SK-N-SH (cell line): ENCODE results near the gene SPI1. TPM values are rescaled to one million over a fixed set of nuclear protein-coding genes. Genes with fewer than 3 reads are reported as not detected.
A peak's percentile ranks its signal among the peaks of the same experiment; 100 is the strongest.

Source experiments
- CTCF ChIA-PET: fragments of 300-600, 350-600 bp; formaldehyde crosslinking; extraction: SDS; loops from one replicate; lab custom pipeline; 2021; lab: Yijun Ruan, JAX
- POLR2A ChIA-PET: fragments of 350-600 bp; sonication (Branson Sonifier 250); formaldehyde crosslinking; extraction: SDS; loops from one replicate; lab custom pipeline; 2020; ENCODE audit warnings: antibody characterized with exemption, inconsistent platforms; lab: Yijun Ruan, JAX
- DNase-seq: peaks from one replicate; pipeline ENCODE4 v3.0.0; 2012
- H2AFZ ChIP-seq: fragments of 200-600 bp; sonication (generic); 2 replicates; pipeline ENCODE4 v1.8.1; 2016; ENCODE audit warnings: antibody characterized with exemption, mild to moderate bottlenecking, low read depth
- H3F3A ChIP-seq: fragments of 200-600 bp; sonication (generic); replicated peaks from 2 replicates; pipeline ENCODE3; 2016; ENCODE audit warnings: antibody characterized with exemption, mild to moderate bottlenecking; ENCODE audit not compliant: insufficient read depth
- H3K27ac ChIP-seq, 2 experiments: fragments of 200-500 bp in 1 of 2; fragments of 200-600 bp in 1 of 2; sonication (Bioruptor generic) in 1 of 2; sonication (generic), shearing (Covaris generic) in 1 of 2; 2 replicates each; pipeline versions ENCODE4 v1.5.1 to v1.6.1; 2014 to 2016; ENCODE audit warnings: low read depth in 2 of 2, inconsistent platforms in 1 of 2, low read length in 1 of 2, mild to moderate bottlenecking in 1 of 2, mixed read lengths in 1 of 2
- H3K27me3 ChIP-seq: fragments of 200-600 bp; sonication (generic), shearing (Covaris generic); 2 replicates; pipeline ENCODE4 v1.6.1; 2016; ENCODE audit warnings: mixed run types; ENCODE audit not compliant: insufficient read depth
- H3K36me3 ChIP-seq, 2 experiments: fragments of 200-500 bp in 1 of 2; fragments of 200-600 bp in 1 of 2; sonication (Bioruptor generic) in 1 of 2; sonication (generic) in 1 of 2; replicated peaks in 1 of 2; 2 replicates each; pipeline versions ENCODE3 to v1.5.1; 2014 to 2016; ENCODE audit warnings: low read length in 1 of 2, mild to moderate bottlenecking in 1 of 2; ENCODE audit not compliant: insufficient read depth in 2 of 2, control insufficient read depth in 1 of 2
- H3K4me1 ChIP-seq, 2 experiments: fragments of 200-500 bp in 1 of 2; fragments of 200-600 bp in 1 of 2; sonication (Bioruptor generic) in 1 of 2; sonication (generic), shearing (Covaris generic) in 1 of 2; 2 replicates each; pipeline versions ENCODE4 v1.5.1 to v1.6.1; 2014 to 2016; ENCODE audit warnings: low read depth in 1 of 2, low read length in 1 of 2, mixed run types in 1 of 2; ENCODE audit not compliant: insufficient read depth in 2 of 2, control insufficient read depth in 1 of 2
- H3K4me2 ChIP-seq: fragments of 200-600 bp; sonication (generic), shearing (Covaris generic); 2 replicates; pipeline ENCODE4 v1.6.1; 2017; ENCODE audit warnings: mixed run types
- H3K4me3 ChIP-seq, 2 experiments: fragments of 200-500 bp in 1 of 2; fragments of 200-600 bp in 1 of 2; sonication (Bioruptor generic) in 1 of 2; sonication (generic), shearing (Covaris generic) in 1 of 2; 2 replicates each; pipeline versions ENCODE4 v1.5.1 to v1.8.1; 2014 to 2016; ENCODE audit warnings: low read depth in 2 of 2, inconsistent platforms in 1 of 2, low read length in 1 of 2, mild to moderate bottlenecking in 1 of 2, mixed read lengths in 1 of 2, moderate library complexity in 1 of 2
- H3K79me2 ChIP-seq: fragments of 200-600 bp; sonication (generic); 2 replicates; pipeline ENCODE4 v1.8.1; 2017; ENCODE audit warnings: mild to moderate bottlenecking; ENCODE audit not compliant: insufficient read depth
- H3K9ac ChIP-seq: fragments of 200-600 bp; sonication (generic); 2 replicates; pipeline ENCODE4 v1.6.1; 2017; ENCODE audit warnings: mixed run types
- H3K9me2 ChIP-seq: fragments of 200-600 bp; sonication (generic); 2 replicates; pipeline ENCODE4 v1.6.1; 2017; ENCODE audit warnings: mixed run types
- H3K9me3 ChIP-seq: fragments of 200-600 bp; sonication (generic); 2 replicates; pipeline ENCODE4 v1.6.1; 2017; ENCODE audit warnings: mixed run types, mild to moderate bottlenecking, moderate library complexity
- H4K20me1 ChIP-seq: fragments of 200-600 bp; sonication (generic); 2 replicates; pipeline ENCODE4 v1.6.1; 2017; ENCODE audit warnings: mild to moderate bottlenecking, mixed run types; ENCODE audit not compliant: insufficient read depth
- CTCF ChIP-seq: fragments of 200-600 bp; sonication (generic); IDR thresholded peaks from 2 replicates; pipeline ENCODE4 v1.6.1; 2017; ENCODE audit warnings: antibody characterized with exemption, mild to moderate bottlenecking, moderate library complexity
- ELF1 ChIP-seq: IDR thresholded peaks from 2 replicates; pipeline ENCODE4 v1.4.0; 2012
- EP300 ChIP-seq, 2 experiments: IDR thresholded peaks; 2 replicates each; pipeline versions ENCODE4 v1.4.0 to v1.6.1; 2012; ENCODE audit warnings: borderline replicate concordance in 1 of 2, low read depth in 1 of 2, low read length in 1 of 2
- GATA2 ChIP-seq: sonication (generic); formaldehyde crosslinking; IDR thresholded peaks from 2 replicates; pipeline ENCODE4 v1.5.0; 2020; ENCODE audit warnings: mild to moderate bottlenecking, missing genetic modification reagents
- IRF3 ChIP-seq: fragments of 150-350 bp; IDR thresholded peaks from 2 replicates; pipeline ENCODE4 v1.6.1; 2016; ENCODE audit warnings: mild to moderate bottlenecking, low read depth, low read length
- MAX ChIP-seq: IDR thresholded peaks from 2 replicates; pipeline ENCODE4 v1.4.0; 2012; ENCODE audit warnings: low read depth
- MXI1 ChIP-seq: IDR thresholded peaks from 2 replicates; pipeline ENCODE4 v1.6.1; 2012; ENCODE audit warnings: mild to moderate bottlenecking, low read depth, low read length, improper control_type of control experiment
- NFIC ChIP-seq: IDR thresholded peaks from 2 replicates; pipeline ENCODE4 v1.4.0; 2012; ENCODE audit warnings: borderline replicate concordance
- NRF1 ChIP-seq: IDR thresholded peaks from 2 replicates; pipeline ENCODE4 v1.6.1; 2012; ENCODE audit warnings: low read depth, mild to moderate bottlenecking, low read length
- POLR2AphosphoS5 ChIP-seq: IDR thresholded peaks from 2 replicates; pipeline ENCODE4 v1.6.1; 2012; ENCODE audit warnings: low read depth, low read length
- RAD21 ChIP-seq: IDR thresholded peaks from 2 replicates; pipeline ENCODE4 v1.6.1; 2012; ENCODE audit warnings: mild to moderate bottlenecking, low read length
- RFX5 ChIP-seq: IDR thresholded peaks from 2 replicates; pipeline ENCODE4 v1.6.1; 2012; ENCODE audit warnings: mild to moderate bottlenecking, improper control_type of control experiment, low read length
- SMC3 ChIP-seq: IDR thresholded peaks from 2 replicates; pipeline ENCODE4 v1.6.1; 2012; ENCODE audit warnings: low read depth, low read length, improper control_type of control experiment
- TAF1 ChIP-seq: IDR thresholded peaks from 2 replicates; pipeline ENCODE4 v1.6.1; 2012; ENCODE audit warnings: low read depth, mild to moderate bottlenecking, low read length, moderate library complexity, borderline replicate concordance
- USF1 ChIP-seq: IDR thresholded peaks from 2 replicates; pipeline ENCODE4 v1.4.0; 2012; ENCODE audit warnings: low read depth, borderline replicate concordance
- WGBS: methylation state at CpG from one replicate; pipeline ENCODE4 v1.1.6; 2017; ENCODE audit warnings: low lambda C conversion rate; 5-methylcytosine and 5-hydroxymethylcytosine counted together
- polyA plus RNA-seq, 3 experiments: library from polyadenylated mRNA; depleted of rRNA; stranded (reverse); fragments of >200 nt; gene quantifications; 2 replicates each; pipeline ENCODE4 v1.2.3, GENCODE V29; 2012

The SPI1 gene
- polyA plus RNA-seq, 1 of the 3 experiments (the other 2 are of a cell fraction) = not detected

- peaks cover 35 to 40% of the 10 kb centered on the region in 2 experiments; a peak in 3 of 4 replicates for H3K4me1 ChIP-seq
- no peak overlapping the region for H3K9ac ChIP-seq
- H3K9me2 ChIP-seq = no peaks in the 10 kb centered on the region
- ChIA-PET CTCF (interaction anchor here (0.6 to 20.7 kb wide), 26 partner anchors 10 to 232 kb away, joined by 3 to 239 read pairs (median 4); partner anchors contain the start of genes C1QTNF4, NR1H3 and PSMC3), POLR2A (interaction anchor here (0.5 to 1.3 kb wide), 5 partner anchors 8 to 141 kb away, joined by 3 to 4 read pairs (median 3); no protein-coding TSS in a partner anchor)
- peaks cover 39% of the 10 kb centered on the region in 2 experiments for H3K36me3 ChIP-seq
- H2AFZ ChIP-seq = no peak overlapping the region
- H3K4me2 ChIP-seq = no peak overlapping the region
- peaks cover 42% of the 10 kb centered on the region for H3K79me2 ChIP-seq
- peak overlapping the region in 1 of 2 experiments; percentile 53; a peak in 2 of 4 replicates for H3K27ac ChIP-seq
- no peaks in the 10 kb centered on the region for H3K9me3 ChIP-seq
- 0 out of 2 replicates have a peak, but pooled peaks cover 3% of the 10 kb centered on the region for H4K20me1 ChIP-seq
- 70% methylated on average over 4 of the region's 12 CpGs for WGBS
- H3K4me3 ChIP-seq = no peak overlapping the region
- peak; percentile 78 for TF ChIP-seq CTCF
- TF ChIP-seq MXI1 = peak; percentile 59; the same call in 1 of the 2 replicates
- TF ChIP-seq ELF1 = no peak
- TF ChIP-seq EP300 (IDR thresholded peaks at IDR 0.05; ENCODE audit: borderline replicate concordance in 1 of 2, low read depth in 1 of 2, low read length in 1 of 2) = peak in 1 of 2 experiments; percentile 41; a peak in 2 of 4 replicates
- TF ChIP-seq GATA2 (CRISPR knock-in tag) = no peak
- peak; percentile 56 for TF ChIP-seq RAD21
- peak; percentile 40; the same call in 1 of the 2 replicates for TF ChIP-seq SMC3
- peaks cover 30% of the 10 kb centered on the region for H3F3A ChIP-seq
- no peaks in the 10 kb centered on the region for H3K27me3 ChIP-seq
- peak; percentile 87 for DNase-seq
These were observed 33.8 kb upstream of the SPI1 start for GRCh38 chr11:47411884-47412746.

- DNase-seq = no peak
- Histone ChIP-seq H3K27ac (no peak overlapping the region; a peak in 1 of 4 replicates), H3K4me2 (peak overlapping the region; percentile 100), H3K9me2 (no peaks in the 10 kb centered on the region), H3K9me3 (no peaks in the 10 kb centered on the region), H3K4me1 (peaks cover 23 to 40% of the 10 kb centered on the region in 2 experiments; a peak in 3 of 4 replicates), H3K36me3 (peaks cover 32 to 39% of the 10 kb centered on the region in 2 experiments), H3K27me3 (no peaks in the 10 kb centered on the region), H2AFZ (no peak overlapping the region), H3K79me2 (peaks cover 42% of the 10 kb centered on the region), H3K4me3 (peak overlapping the region in 1 of 2 experiments; percentile 99; a peak in 2 of 4 replicates), H4K20me1 (0 out of 2 replicates have a peak, but pooled peaks cover 3% of the 10 kb centered on the region), H3F3A (peaks cover 16% of the 10 kb centered on the region), H3K9ac (peak overlapping the region; percentile 100; the same call in 1 of the 2 replicates)
- POLR2A ChIA-PET = interaction anchor here (0.7 to 1.8 kb wide), 3 partner anchors 10 to 223 kb away, joined by 3 to 7 read pairs (median 4); no protein-coding TSS in a partner anchor
- 95% methylated on average over 4 of the region's 12 CpGs for WGBS
- CTCF ChIA-PET = interaction anchor here (0.7 to 20.7 kb wide), 12 partner anchors 12 to 223 kb away, joined by 3 to 239 read pairs (median 7); partner anchors contain the start of genes PSMC3 and SPI1
- no peak for TF ChIP-seq IRF3
- no peak for TF ChIP-seq NRF1
- TF ChIP-seq SMC3 = no peak
- TF ChIP-seq TAF1 = no peak
- no peak for TF ChIP-seq ELF1
- no peak for TF ChIP-seq USF1
- no peak for TF ChIP-seq RFX5
- no peak for TF ChIP-seq MAX
- TF ChIP-seq CTCF = no peak
- no peak for TF ChIP-seq POLR2AphosphoS5
- no peak for TF ChIP-seq NFIC
These were observed 32.3 kb upstream of the SPI1 start for GRCh38 chr11:47410370-47411264.
